ENCODE measurements around the gene NDP. TPM values are rescaled to one million over a fixed set of nuclear protein-coding genes. Genes with fewer than 3 reads are reported as not detected.

Gene NDP
- total RNA-seq, 1 donor from 2014 or later, result 0.23 TPM

Other genes with a start within 250 kb of the NDP start
- gene MAOB, start 90.9 kb downstream of the NDP start, total RNA-seq, result 40.9 TPM